ENCODE results near the gene SIX1.

GRCh38 chr14:60662982-60663381, 13.7 kb upstream of the SIX1 start:
- TF ChIP-seq TEAD4 (CRISPR knock-in tag; IDR thresholded peaks at IDR 0.05) = no peak
- TF ChIP-seq CTCF (IDR thresholded peaks at IDR 0.05) = no peak
- no peak for TF ChIP-seq FOXP1 (CRISPR knock-in tag; IDR thresholded peaks at IDR 0.05; ENCODE audit: borderline replicate concordance)
- TF ChIP-seq IRF2 (CRISPR knock-in tag; IDR thresholded peaks at IDR 0.05; ENCODE audit: borderline replicate concordance, low read depth) = no peak
- TF ChIP-seq CREB1 (CRISPR knock-in tag; IDR thresholded peaks at IDR 0.05) = no peak
- no peak for TF ChIP-seq ZNF232 (CRISPR knock-in tag; IDR thresholded peaks at IDR 0.05)
- no peak for TF ChIP-seq HMGXB4 (CRISPR knock-in tag; IDR thresholded peaks at IDR 0.05)
- no peak for TF ChIP-seq ATF2 (CRISPR knock-in tag; IDR thresholded peaks at IDR 0.05; ENCODE audit: borderline replicate concordance, low read depth)
- no peak for TF ChIP-seq USF1 (CRISPR knock-in tag; IDR thresholded peaks at IDR 0.05)
- TF ChIP-seq ZNF512 (CRISPR knock-in tag; IDR thresholded peaks at IDR 0.05; ENCODE audit: borderline replicate concordance) = no peak
- no peak for TF ChIP-seq USF2 (CRISPR knock-in tag; IDR thresholded peaks at IDR 0.05)
- no peak for TF ChIP-seq CREM (CRISPR knock-in tag; IDR thresholded peaks at IDR 0.05)
- TF ChIP-seq ESRRA (CRISPR knock-in tag; IDR thresholded peaks at IDR 0.05; ENCODE audit: borderline replicate concordance) = no peak

Measured in WTC11 (cell line).